HG03575 (cell line): ENCODE measurements around the gene YWHAQ.

Source experiments
- ATAC-seq: cut with Tn5 transposase; IDR thresholded peaks from one replicate; pipeline ENCODE4 v1.9.1; 2021; ENCODE audit not compliant: unreplicated experiment, insufficient number of reproducible peaks, low FRiP score; ENCODE audit errors: extremely low read depth

Gene YWHAQ

GRCh38 chr2:9630736-9631552 lies at the start of gene YWHAQ:
Gene YWHAQ (minus strand): TSS chr2:9630997. CDS start chr2:9630452, 545 bp downstream.
- peak; percentile 94 for ATAC-seq

- ATAC-seq = no peak
These were observed 49.3 kb upstream of the YWHAQ start for GRCh38 chr2:9680082-9680481.

- ATAC-seq = no peak
These were observed 48.4 kb upstream of the YWHAQ start for GRCh38 chr2:9679218-9679617.

- no peak for ATAC-seq
These were observed 47.7 kb upstream of the YWHAQ start for GRCh38 chr2:9678544-9678943.

GRCh38 chr2:9675415-9676351 lies 44.9 kb upstream of the YWHAQ start:
- ATAC-seq = no peak

GRCh38 chr2:9674891-9675414 lies 44.2 kb upstream of the YWHAQ start:
- no peak for ATAC-seq

- ATAC-seq = no peak
These were observed 43.2 kb upstream of the YWHAQ start for GRCh38 chr2:9673914-9674481.

GRCh38 chr2:9668687-9669345 lies 38.0 kb upstream of the YWHAQ start:
- ATAC-seq = no peak

- no peak for ATAC-seq
These were observed 37.0 kb upstream of the YWHAQ start for GRCh38 chr2:9667826-9668225.

GRCh38 chr2:9666306-9666705 lies 35.5 kb upstream of the YWHAQ start:
- ATAC-seq = no peak

GRCh38 chr2:9665898-9666297 lies 35.1 kb upstream of the YWHAQ start:
- ATAC-seq = no peak

GRCh38 chr2:9664365-9664764 lies 33.6 kb upstream of the YWHAQ start:
- ATAC-seq = no peak

- no peak for ATAC-seq
These were observed 32.4 kb upstream of the YWHAQ start for GRCh38 chr2:9663008-9663879.

- no peak for ATAC-seq
These were observed 30.5 kb upstream of the YWHAQ start for GRCh38 chr2:9661261-9661660.

- ATAC-seq = no peak
These were observed 30.0 kb upstream of the YWHAQ start for GRCh38 chr2:9660781-9661180.

GRCh38 chr2:9660154-9660553 lies 29.4 kb upstream of the YWHAQ start:
- ATAC-seq = no peak

- no peak for ATAC-seq
These were observed 28.2 kb upstream of the YWHAQ start for GRCh38 chr2:9658972-9659371.

- no peak for ATAC-seq
These were observed 26.9 kb upstream of the YWHAQ start for GRCh38 chr2:9657731-9658130.
